Measurements from ENCODE around the gene PRPF18.

DNA sequence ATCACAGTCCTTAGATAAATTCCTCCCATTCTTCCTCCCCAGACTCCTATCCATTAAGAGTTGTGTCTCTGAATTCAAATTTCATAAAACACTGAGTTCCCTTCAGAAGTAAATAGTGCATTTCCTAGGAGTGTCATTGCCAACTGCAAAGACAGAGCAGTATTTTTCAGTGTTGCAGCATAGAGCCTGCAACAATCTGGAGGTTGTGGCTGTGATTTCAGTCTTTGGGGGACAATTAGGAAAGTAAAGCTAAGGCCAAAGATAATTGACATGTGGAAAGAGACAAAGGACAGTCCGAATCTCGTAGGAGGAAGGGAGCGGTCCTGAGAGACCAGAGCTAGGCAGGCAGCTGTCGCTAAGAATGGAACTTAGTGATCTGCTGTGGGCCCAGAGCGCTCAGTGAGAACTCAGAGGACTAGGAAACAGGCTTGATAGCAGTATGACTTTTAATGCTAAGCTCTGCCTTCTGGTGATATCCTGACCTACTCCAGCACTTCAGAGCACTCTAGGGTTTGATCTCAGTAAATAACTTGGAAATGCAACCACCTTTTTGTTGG is 46.2 kb downstream of the PRPF18 start:
- TF ChIP-seq YY1 (IDR thresholded peaks at IDR 0.05; ENCODE audit: insufficient read depth, insufficient read length) (no peak), SUZ12 (IDR thresholded peaks at IDR 0.05; ENCODE audit: extremely low read depth, insufficient read depth, insufficient read length) (no peak), ZNF274 (IDR thresholded peaks at IDR 0.05; ENCODE audit: low read depth, low read length) (no peak)

Measured in NT2/D1 (cell line).